ENCODE results near the gene RAC3.

RAC3 gene

GRCh38 chr17:82083009-82083408 lies 51.5 kb downstream of the RAC3 start:
- TF ChIP-seq ZBTB7A (IDR thresholded peaks at IDR 0.05; ENCODE audit: low read depth), result no peak
- no peak for TF ChIP-seq RAD21 (IDR thresholded peaks at IDR 0.05; ENCODE audit: low read depth)
- TF ChIP-seq EGR1 (IDR thresholded peaks at IDR 0.05), result no peak
- no peak for TF ChIP-seq USF1 (IDR thresholded peaks at IDR 0.05)
- TF ChIP-seq EP300 (IDR thresholded peaks at IDR 0.05; ENCODE audit: borderline replicate concordance), result no peak
- no peak for TF ChIP-seq FOXM1 (IDR thresholded peaks at IDR 0.05; ENCODE audit: borderline replicate concordance, low read depth)
- TF ChIP-seq TEAD4 (IDR thresholded peaks at IDR 0.05), result no peak
- TF ChIP-seq NFIC (IDR thresholded peaks at IDR 0.05), result no peak
- no peak for TF ChIP-seq TAF1 (IDR thresholded peaks at IDR 0.05; ENCODE audit: low read depth)
- no peak for TF ChIP-seq YY1 (IDR thresholded peaks at IDR 0.05; ENCODE audit: low read depth)
- no peak for TF ChIP-seq REST (IDR thresholded peaks at IDR 0.05; ENCODE audit: low read depth)
- TF ChIP-seq TCF12 (IDR thresholded peaks at IDR 0.05; ENCODE audit: low read depth), result no peak
- TF ChIP-seq CEBPB (IDR thresholded peaks at IDR 0.05), result no peak
- TF ChIP-seq CREB1 (IDR thresholded peaks at IDR 0.05; ENCODE audit: low read depth), result no peak
- TF ChIP-seq MAX (IDR thresholded peaks at IDR 0.05), result no peak
